Activated T-helper 1 cell treated with Interleukin-2 at 50 U/mL for 16 hours (primary cell): Measurements from ENCODE around the gene TRANK1.
"Not testable (repeated sequence)": the region's sequence is repeated elsewhere in the genome, so short reads cannot be mapped to it uniquely, and the experiment has no call there.

Experiments
- DNase-seq: peaks from one replicate; pipeline ENCODE4 v3.0.0-alpha.2; 2020; ENCODE audit warnings: low read depth

TRANK1 gene

GRCh38 chr3:36957063-36957462 lies 12.2 kb upstream of the TRANK1 start:
- DNase-seq = no peak

GRCh38 chr3:36956155-36956554 lies 11.3 kb upstream of the TRANK1 start:
- DNase-seq = no peak

- no peak for DNase-seq
These were observed 9.7 kb upstream of the TRANK1 start for GRCh38 chr3:36954452-36955134.

- DNase-seq = not testable (repeated sequence)
These were observed 3.0 kb upstream of the TRANK1 start for GRCh38 chr3:36947814-36948213.

GRCh38 chr3:36945333-36945980 lies 603 bp upstream of the TRANK1 start:
- no peak for DNase-seq

- DNase-seq = peak; percentile 5
These were observed 728 bp downstream of the TRANK1 start for GRCh38 chr3:36944012-36944640.

GRCh38 chr3:36943601-36944000 lies 1.3 kb downstream of the TRANK1 start:
- no peak for DNase-seq

GRCh38 chr3:36942638-36943248 lies 2.1 kb downstream of the TRANK1 start:
- DNase-seq = no peak

GRCh38 chr3:36941658-36942057 lies 3.2 kb downstream of the TRANK1 start:
- no peak for DNase-seq

- DNase-seq = no peak
These were observed 3.7 kb downstream of the TRANK1 start for GRCh38 chr3:36941162-36941561.

- no peak for DNase-seq
These were observed 7.4 kb downstream of the TRANK1 start for GRCh38 chr3:36937492-36937891.

- no peak for DNase-seq
These were observed 11.1 kb downstream of the TRANK1 start for GRCh38 chr3:36933540-36934296.

GRCh38 chr3:36931424-36931823 lies 13.4 kb downstream of the TRANK1 start:
- not testable (repeated sequence) for DNase-seq

- DNase-seq = no peak
These were observed 16.6 kb downstream of the TRANK1 start for GRCh38 chr3:36928220-36928619.

GRCh38 chr3:36926292-36926897 lies 18.5 kb downstream of the TRANK1 start:
- DNase-seq = no peak

- no peak for DNase-seq
These were observed 19.9 kb downstream of the TRANK1 start for GRCh38 chr3:36924744-36925521.

GRCh38 chr3:36923981-36924743 lies 20.7 kb downstream of the TRANK1 start:
- no peak for DNase-seq

- DNase-seq = no peak
These were observed 21.3 kb downstream of the TRANK1 start for GRCh38 chr3:36923523-36923943.

- DNase-seq = no peak
These were observed 23.8 kb downstream of the TRANK1 start for GRCh38 chr3:36920884-36921567.
